Neural crest cell (in vitro differentiated cells): Measurements from ENCODE around the gene GPR12. TPM values are rescaled to one million over a fixed set of nuclear protein-coding genes. Genes with fewer than 3 reads are reported as not detected.
"Not testable (repeated sequence)": the region's sequence is repeated elsewhere in the genome, so short reads cannot be mapped to it uniquely, and the experiment has no call there.

Source experiments
- DNase-seq: peaks from one replicate; pipeline ENCODE4 v3.0.0; 2021; ENCODE audit warnings: low read depth, mixed read lengths, low spot score
- H3K27ac Mint-ChIP-seq: one replicate; pipeline ENCODE4 v1.8.0; 2021; ENCODE audit warnings: mild to moderate bottlenecking, mixed read lengths; ENCODE audit not compliant: unreplicated experiment
- H3K27me3 Mint-ChIP-seq: 2 replicates; pipeline ENCODE4 v1.8.0; 2021; ENCODE audit warnings: low read depth, mild to moderate bottlenecking, mixed read lengths
- H3K36me3 Mint-ChIP-seq: 2 replicates; pipeline ENCODE4 v1.8.0; 2021; ENCODE audit warnings: low read depth, mild to moderate bottlenecking, mixed read lengths
- H3K4me1 Mint-ChIP-seq: 2 replicates; pipeline ENCODE4 v1.8.0; 2021; ENCODE audit warnings: mixed read lengths
- H3K4me3 Mint-ChIP-seq: one replicate; pipeline ENCODE4 v1.8.0; 2021; ENCODE audit warnings: mild to moderate bottlenecking, mixed read lengths
- H3K9me3 Mint-ChIP-seq: 2 replicates; pipeline ENCODE4 v1.8.0; 2021; ENCODE audit warnings: mixed read lengths
- total RNA-seq: library from RNA; stranded (reverse); gene quantifications from 2 replicates; pipeline ENCODE4 v1.2.1, GENCODE V29; 2021
- TF ChIP-seq, protein P1 (sequence below): fragments of 200-600 bp; sonication (generic); conservative IDR thresholded peaks from 2 replicates; pipeline ENCODE4 v1.5.0; 2021; ENCODE audit warnings: antibody characterized with exemption, mild to moderate bottlenecking

GPR12 gene
- total RNA-seq, 1 donor from 2014 or later: 0.14 TPM

DNA sequence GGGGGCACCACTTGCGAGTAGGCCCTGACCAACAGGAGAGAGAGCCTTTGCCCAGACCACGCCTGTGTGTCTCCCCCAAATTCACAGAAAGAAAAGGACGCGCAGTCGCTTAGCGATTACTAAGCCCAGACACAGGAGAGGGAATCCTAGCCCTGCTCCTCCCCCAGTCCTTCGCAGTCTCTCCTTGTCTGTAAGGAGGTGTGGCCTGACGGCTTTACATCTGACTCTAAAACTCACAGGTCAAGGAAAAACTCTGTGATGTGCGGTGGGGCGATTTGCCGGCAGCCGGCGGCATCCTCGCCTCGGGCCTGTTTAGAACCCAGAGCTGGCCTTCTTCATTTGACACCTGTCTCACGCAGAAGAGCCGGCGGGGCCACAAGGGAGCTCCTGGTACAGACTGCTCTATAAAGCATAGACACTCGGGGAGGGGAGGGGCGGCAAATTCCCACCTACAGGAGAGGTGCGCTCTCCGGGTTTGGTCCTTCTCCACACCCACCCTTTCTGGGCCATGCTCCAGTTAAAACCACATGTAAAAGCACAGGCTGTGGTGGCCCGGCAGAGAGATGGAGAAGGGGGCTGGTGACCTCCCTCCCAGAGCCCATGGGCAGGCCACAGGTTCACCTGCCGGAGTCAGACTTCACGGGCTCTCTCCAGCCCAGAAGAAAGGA lies 17.8 kb downstream of the GPR12 start:
- Mint-ChIP-seq H3K36me3 (peaks cover 6% of the 10 kb centered on the region), H3K9me3 (peaks cover 9% of the 10 kb centered on the region), H3K4me1 (no peaks in the 10 kb centered on the region), H3K4me3 (no peak overlapping the region), H3K27ac (peak overlapping the region; percentile 57), H3K27me3 (peaks cover 73% of the 10 kb centered on the region)
- no peak for DNase-seq
- TF ChIP-seq, protein P1, sequence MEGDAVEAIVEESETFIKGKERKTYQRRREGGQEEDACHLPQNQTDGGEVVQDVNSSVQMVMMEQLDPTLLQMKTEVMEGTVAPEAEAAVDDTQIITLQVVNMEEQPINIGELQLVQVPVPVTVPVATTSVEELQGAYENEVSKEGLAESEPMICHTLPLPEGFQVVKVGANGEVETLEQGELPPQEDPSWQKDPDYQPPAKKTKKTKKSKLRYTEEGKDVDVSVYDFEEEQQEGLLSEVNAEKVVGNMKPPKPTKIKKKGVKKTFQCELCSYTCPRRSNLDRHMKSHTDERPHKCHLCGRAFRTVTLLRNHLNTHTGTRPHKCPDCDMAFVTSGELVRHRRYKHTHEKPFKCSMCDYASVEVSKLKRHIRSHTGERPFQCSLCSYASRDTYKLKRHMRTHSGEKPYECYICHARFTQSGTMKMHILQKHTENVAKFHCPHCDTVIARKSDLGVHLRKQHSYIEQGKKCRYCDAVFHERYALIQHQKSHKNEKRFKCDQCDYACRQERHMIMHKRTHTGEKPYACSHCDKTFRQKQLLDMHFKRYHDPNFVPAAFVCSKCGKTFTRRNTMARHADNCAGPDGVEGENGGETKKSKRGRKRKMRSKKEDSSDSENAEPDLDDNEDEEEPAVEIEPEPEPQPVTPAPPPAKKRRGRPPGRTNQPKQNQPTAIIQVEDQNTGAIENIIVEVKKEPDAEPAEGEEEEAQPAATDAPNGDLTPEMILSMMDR: no peak

DNA sequence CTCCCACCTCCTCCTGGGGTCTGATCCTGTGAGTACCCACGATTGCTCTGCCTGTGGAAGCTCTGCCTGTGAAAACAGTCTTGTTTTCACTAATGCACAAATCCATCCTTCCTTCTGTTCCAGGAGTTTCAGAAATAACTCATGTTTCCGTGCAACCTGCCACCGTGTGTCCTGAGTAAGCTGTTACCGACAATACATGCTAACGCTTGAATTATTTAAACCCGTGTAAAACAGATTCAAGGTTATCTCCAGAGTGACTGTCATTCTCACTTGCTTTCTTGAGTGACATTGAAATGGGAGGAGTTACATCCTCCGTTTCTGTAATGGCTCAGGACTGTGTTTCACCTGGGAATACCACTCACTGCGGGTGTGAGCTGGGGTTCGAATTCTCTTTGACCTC lies 24.9 kb downstream of the GPR12 start:
- no peak for DNase-seq
- no peak overlapping the region for H3K27ac Mint-ChIP-seq
- peaks cover 30% of the 10 kb centered on the region for H3K27me3 Mint-ChIP-seq
- peaks cover 9% of the 10 kb centered on the region for H3K36me3 Mint-ChIP-seq
- TF ChIP-seq, protein P1: no peak
- no peak overlapping the region for H3K4me3 Mint-ChIP-seq
- no peaks in the 10 kb centered on the region for H3K4me1 Mint-ChIP-seq
- H3K9me3 Mint-ChIP-seq: peaks cover 16% of the 10 kb centered on the region

DNA sequence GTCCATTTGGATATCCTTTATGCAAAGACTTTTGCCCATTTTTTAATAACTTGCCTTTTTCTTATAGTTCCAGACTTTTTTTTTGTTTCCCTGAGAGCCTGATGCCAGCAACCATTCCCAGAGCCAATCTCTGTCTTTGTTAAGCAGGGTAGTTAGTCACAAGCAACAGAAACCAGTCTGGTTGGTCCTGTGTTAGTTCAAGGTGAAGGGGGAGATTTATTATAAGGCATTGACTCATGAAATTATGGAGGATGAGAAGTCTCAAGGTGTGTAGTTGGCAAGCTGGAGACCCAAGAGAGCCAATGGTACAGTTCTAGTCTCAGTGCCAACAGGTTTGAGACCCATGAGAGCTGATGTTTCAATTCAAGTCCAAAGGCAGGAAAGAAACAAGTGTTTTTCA lies 33.0 kb downstream of the GPR12 start:
- Mint-ChIP-seq H3K36me3 (peaks cover 2% of the 10 kb centered on the region), H3K4me1 (no peaks in the 10 kb centered on the region), H3K27me3 (peaks cover 17% of the 10 kb centered on the region), H3K4me3 (no peak overlapping the region), H3K9me3 (peaks cover 6% of the 10 kb centered on the region), H3K27ac (no peak overlapping the region)
- TF ChIP-seq, protein P1: no peak
- DNase-seq: no peak

GRCh38 chr13:26727122-26727521 lies 33.5 kb downstream of the GPR12 start:
- H3K27me3 Mint-ChIP-seq: peaks cover 17% of the 10 kb centered on the region
- H3K9me3 Mint-ChIP-seq: peaks cover 6% of the 10 kb centered on the region
- no peaks in the 10 kb centered on the region for H3K4me1 Mint-ChIP-seq
- DNase-seq: no peak
- no peak overlapping the region for H3K4me3 Mint-ChIP-seq
- H3K27ac Mint-ChIP-seq: no peak overlapping the region
- TF ChIP-seq, protein P1: no peak
- H3K36me3 Mint-ChIP-seq: peaks cover 2% of the 10 kb centered on the region

DNA sequence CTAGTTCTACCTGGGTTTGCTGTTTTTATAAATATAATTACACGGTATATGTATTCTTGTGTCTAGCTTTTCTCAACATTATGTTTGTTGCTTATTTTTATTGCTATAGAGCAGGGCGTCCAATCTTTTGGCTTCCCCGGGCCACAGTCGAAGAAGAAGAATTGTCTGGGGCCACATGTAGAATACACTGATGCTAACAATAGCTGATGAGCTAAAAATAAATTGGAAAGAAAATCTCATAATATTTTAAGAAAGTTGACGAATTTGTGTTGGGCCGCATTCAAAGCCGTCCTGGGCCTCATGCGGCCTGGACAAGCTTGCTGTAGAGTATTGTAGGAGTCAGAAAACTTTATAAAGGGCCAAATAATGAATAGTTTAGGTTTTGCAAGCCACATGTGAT lies 33.9 kb downstream of the GPR12 start:
- TF ChIP-seq, protein P1: no peak
- H3K9me3 Mint-ChIP-seq: peaks cover 6% of the 10 kb centered on the region
- H3K27me3 Mint-ChIP-seq: peaks cover 14% of the 10 kb centered on the region

GRCh38 chr13:26723620-26724019 lies 37.0 kb downstream of the GPR12 start:
- not testable (repeated sequence) for H3K9me3 Mint-ChIP-seq, DNase-seq, H3K36me3 Mint-ChIP-seq, H3K27me3 Mint-ChIP-seq, H3K4me1 Mint-ChIP-seq, H3K27ac Mint-ChIP-seq, H3K4me3 Mint-ChIP-seq

More for the DNA sequence above, 33.9 kb downstream of the GPR12 start:
- Mint-ChIP-seq H3K4me3 (no peak overlapping the region), H3K4me1 (no peaks in the 10 kb centered on the region), H3K36me3 (peaks cover 2% of the 10 kb centered on the region), H3K27ac (no peak overlapping the region)
- DNase-seq: no peak
